ENCODE data around the gene PRR7. TPM values are rescaled to one million over a fixed set of nuclear protein-coding genes. Genes with fewer than 3 reads are reported as not detected.

Gene PRR7
- total RNA-seq, 1 donor from 2014 or later: 1.4 TPM

- ATAC-seq (no peak), DNase-seq (ENCODE audit: missing footprints) (peak; percentile 44)
- intact Hi-C loops (cut with DNase I): no loop called here
Observed at GRCh38 chr5:177432839-177433657, 13.6 kb upstream of the PRR7 start.

GRCh38 chr5:177433658-177434217 lies 12.9 kb upstream of the PRR7 start:
- intact Hi-C loops (cut with DNase I): no loop called here
- no peak for ATAC-seq
- peak; percentile 45 for DNase-seq (ENCODE audit: missing footprints)

- no peak for ATAC-seq
- intact Hi-C loops (cut with DNase I): no loop called here
- peak; percentile 51 for DNase-seq (ENCODE audit: missing footprints)
Observed at GRCh38 chr5:177434437-177434836, 12.2 kb upstream of the PRR7 start.

- intact Hi-C loops (cut with DNase I): no loop called here
- DNase-seq (ENCODE audit: missing footprints): peak; percentile 43
- no peak for ATAC-seq
Observed at GRCh38 chr5:177434942-177435738, 11.5 kb upstream of the PRR7 start.

- peak; percentile 56 for DNase-seq (ENCODE audit: missing footprints)
- no peak for ATAC-seq
- intact Hi-C loops (cut with DNase I): no loop called here
Observed at GRCh38 chr5:177435847-177436536, 10.6 kb upstream of the PRR7 start.

- no peak for DNase-seq (ENCODE audit: missing footprints)
- intact Hi-C loops (cut with DNase I): no loop called here
- ATAC-seq: no peak
Observed at GRCh38 chr5:177437623-177438022, 9.0 kb upstream of the PRR7 start.

GRCh38 chr5:177438468-177438867 lies 8.1 kb upstream of the PRR7 start:
- ATAC-seq: no peak
- intact Hi-C loops (cut with DNase I): no loop called here

GRCh38 chr5:177439518-177440053 lies 7.0 kb upstream of the PRR7 start:
- intact Hi-C loops (cut with DNase I): no loop called here
- ATAC-seq (no peak), DNase-seq (ENCODE audit: missing footprints) (no peak)

More at GRCh38 chr5:177438468-177438867, 8.1 kb upstream of the PRR7 start:
- DNase-seq (ENCODE audit: missing footprints): no peak

GRCh38 chr5:177440211-177440989 lies 6.2 kb upstream of the PRR7 start:
- DNase-seq (ENCODE audit: missing footprints) (no peak), ATAC-seq (no peak)
- intact Hi-C loops (cut with DNase I): no loop called here

GRCh38 chr5:177440990-177441780 lies 5.4 kb upstream of the PRR7 start:
- DNase-seq (ENCODE audit: missing footprints): no peak
- intact Hi-C loops (cut with DNase I): no loop called here
- no peak for ATAC-seq

GRCh38 chr5:177442066-177442826 lies 4.4 kb upstream of the PRR7 start:
- ATAC-seq (no peak), DNase-seq (ENCODE audit: missing footprints) (no peak)
- intact Hi-C loops (cut with DNase I): no loop called here

GRCh38 chr5:177443144-177443983 lies 3.2 kb upstream of the PRR7 start:
- ATAC-seq (no peak), DNase-seq (ENCODE audit: missing footprints) (peak; percentile 63)
- intact Hi-C loops (cut with DNase I): no loop called here

GRCh38 chr5:177444106-177445051 lies 2.2 kb upstream of the PRR7 start:
- DNase-seq (ENCODE audit: missing footprints) (no peak), ATAC-seq (no peak)
- intact Hi-C loops (cut with DNase I): no loop called here

- ATAC-seq (no peak), DNase-seq (ENCODE audit: missing footprints) (no peak)
- intact Hi-C loops (cut with DNase I): no loop called here
Observed at GRCh38 chr5:177445052-177445916, 1.3 kb upstream of the PRR7 start.
